HG03558 (cell line): ENCODE data around the gene RASGRF1.
"Not testable (repeated sequence)": the region's sequence is repeated elsewhere in the genome, so short reads cannot be mapped to it uniquely, and the experiment has no call there.

Source experiments
- ATAC-seq: cut with Tn5 transposase; IDR thresholded peaks from one replicate; pipeline ENCODE4 v1.9.1; 2021; ENCODE audit warnings: moderate number of reproducible peaks; ENCODE audit not compliant: unreplicated experiment; ENCODE audit errors: extremely low read depth

The RASGRF1 gene

DNA sequence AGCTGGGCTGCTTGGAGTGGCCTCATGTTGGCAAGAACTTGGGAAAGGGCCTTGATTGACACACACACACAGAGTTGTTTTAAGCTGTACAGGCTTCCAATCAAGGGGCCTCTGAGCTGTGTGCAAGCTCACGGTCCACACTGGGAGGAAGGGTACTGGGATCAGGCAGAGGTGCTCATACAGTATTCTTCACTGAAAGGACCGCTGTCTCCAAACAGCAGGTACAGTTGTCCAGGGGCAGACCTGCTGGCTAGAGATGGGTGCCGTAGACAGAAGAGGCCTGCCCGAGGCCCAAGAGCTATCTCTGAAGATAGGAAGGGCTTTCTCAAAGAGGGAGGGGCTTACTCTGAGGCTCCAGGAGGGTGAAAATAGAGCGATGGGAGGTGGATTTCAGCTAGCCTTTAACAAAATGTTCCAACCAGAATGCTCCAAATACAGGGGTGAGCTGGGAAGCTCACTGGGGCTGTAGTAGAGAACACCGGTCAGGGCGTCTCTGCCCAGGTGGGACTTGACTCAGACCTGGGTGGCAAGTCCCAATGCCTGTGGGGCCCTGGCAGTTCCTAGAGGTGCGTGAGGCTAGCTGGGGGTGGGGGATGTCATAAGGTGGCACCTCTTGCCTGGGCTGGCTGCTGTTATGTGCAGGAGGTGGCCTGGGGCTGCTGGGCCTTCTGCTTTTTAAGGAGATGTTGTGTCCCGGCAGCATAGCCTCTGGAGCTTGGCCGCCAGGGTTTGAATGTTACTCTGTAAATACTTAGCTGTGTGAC, 42.7 kb downstream of the RASGRF1 start:
- no peak for ATAC-seq

DNA sequence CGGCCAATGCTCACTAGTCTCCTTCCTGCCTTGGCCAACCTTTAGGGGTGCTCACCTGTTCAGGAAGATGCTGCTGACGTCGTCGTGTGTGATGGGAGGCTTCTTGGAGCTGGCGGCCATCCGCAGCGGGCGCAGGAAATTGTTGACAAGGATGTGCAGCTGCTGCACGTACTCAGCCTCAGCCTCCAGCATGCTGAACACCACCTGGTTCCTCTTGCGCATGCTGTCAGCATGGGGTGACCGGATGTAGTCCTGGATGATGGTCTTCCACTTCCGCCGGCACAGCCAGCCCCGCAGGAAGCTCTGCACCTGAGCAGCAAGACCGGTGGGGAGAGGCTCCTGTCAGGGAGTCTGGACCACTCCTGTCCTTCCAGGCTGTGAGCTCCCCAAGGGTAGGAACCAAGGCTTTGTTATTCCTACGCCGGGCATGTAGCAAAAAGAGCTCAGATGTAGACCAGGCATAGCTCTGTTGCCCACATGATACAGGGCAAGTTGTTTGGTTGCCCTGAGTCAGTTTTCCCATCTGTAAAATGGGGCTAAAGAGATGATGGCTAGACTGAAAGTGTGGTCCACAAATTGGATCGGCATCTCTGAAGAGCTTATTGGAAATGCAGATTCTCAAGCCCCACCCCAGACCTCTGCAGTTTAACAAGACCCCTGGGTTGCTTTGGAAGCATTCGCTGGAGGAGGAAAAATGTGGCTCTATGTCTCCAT, 43.7 kb downstream of the RASGRF1 start:
- no peak for ATAC-seq

DNA sequence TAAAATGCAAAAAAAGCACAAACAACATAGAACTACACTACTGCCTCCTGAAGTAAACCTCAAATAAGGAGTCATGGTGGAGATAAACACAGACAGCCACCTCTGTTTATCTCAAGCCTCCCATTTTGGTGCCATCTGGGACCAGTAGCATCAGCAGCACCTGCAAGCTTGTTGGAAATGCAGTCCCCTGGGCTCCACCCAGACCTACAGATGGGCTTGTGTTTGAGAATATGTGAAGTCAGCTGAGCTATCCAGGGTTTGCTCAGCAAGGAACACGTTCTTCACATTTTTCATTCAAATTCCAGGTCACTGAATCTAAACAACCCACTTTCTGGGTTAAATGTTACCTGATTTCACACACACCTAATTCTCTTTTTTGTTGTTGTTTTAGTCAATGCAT, 45.5 kb downstream of the RASGRF1 start:
- no peak for ATAC-seq

DNA sequence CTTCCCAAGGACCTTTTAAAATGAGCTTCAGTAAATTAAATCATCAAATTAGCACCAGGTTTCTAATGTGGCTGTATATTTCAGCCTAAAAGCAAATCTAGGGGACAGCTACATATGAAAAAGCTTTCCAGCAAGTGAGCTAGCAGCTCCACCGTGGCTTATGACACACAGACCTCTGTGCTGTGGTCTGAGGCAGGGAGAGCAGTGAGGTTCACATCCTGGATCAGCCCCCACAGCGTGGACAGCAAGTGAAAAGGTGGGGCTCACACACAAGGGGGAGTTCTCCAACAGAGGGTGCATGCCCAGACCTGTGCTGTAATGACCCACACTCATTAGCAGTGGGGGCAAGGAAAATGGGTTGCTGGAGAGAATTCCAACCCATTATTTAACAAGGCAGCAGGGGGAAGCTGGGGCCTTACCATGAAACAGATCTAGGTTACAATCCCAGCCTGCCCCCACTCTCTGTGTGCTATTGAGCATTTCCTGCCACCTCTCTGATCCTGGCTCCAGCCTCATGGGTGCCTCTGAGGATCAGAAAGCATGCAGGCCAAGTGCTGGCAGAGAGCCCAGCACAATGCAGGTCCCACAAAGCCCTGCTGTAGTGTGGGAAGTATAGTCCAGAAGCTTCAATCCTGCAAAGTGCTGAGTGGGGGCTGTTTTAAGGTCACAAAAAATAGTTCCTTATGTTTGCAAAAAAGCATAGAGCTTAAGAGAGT, 48.2 kb downstream of the RASGRF1 start:
- ATAC-seq, result no peak

DNA sequence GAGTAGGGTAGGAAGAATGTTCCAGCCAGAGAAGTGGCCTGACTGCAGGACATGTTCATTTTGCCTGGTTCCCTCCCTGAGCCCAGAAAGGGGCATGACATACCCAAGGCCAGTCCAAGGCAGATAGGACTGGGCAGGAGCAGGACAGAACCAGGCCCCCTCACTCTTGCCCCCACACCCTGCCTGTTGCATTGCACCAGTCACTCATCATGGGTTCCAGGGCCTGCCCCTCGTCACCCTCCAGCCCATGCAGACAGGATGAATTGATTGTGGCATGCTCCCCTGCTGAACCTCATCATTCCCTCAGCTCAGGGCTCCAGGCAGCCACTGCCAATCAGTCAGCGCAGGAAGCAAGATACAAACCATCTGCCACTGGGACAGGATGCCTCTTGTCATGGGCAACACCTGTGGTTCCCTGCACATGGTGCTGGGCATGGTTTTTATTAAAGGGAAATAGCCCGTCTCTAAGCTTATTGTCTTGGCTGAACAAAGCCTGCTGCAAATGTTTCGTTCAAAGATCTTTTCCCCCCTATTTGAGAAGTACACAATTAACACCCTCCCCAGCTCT, 48.9 kb downstream of the RASGRF1 start:
- no peak for ATAC-seq

DNA sequence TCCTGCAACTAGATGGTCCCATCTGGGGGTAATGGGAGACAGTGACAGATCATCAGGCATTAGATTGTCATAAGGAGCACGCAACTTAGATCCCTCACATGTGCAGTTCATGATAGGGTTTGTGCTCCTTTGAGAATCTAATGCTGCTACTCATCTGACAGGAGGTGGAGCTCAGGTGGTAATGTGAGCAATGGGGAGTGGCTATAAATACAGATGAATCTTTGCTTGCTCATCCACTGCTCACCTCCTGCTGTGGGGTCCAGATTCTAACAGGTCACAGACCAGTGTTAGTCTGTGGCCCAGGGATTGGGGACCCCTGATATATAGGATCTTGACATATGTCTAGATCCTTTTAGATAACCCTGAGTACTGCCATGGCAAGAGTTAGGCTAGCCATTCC, 52.7 kb downstream of the RASGRF1 start:
- ATAC-seq, result no peak

DNA sequence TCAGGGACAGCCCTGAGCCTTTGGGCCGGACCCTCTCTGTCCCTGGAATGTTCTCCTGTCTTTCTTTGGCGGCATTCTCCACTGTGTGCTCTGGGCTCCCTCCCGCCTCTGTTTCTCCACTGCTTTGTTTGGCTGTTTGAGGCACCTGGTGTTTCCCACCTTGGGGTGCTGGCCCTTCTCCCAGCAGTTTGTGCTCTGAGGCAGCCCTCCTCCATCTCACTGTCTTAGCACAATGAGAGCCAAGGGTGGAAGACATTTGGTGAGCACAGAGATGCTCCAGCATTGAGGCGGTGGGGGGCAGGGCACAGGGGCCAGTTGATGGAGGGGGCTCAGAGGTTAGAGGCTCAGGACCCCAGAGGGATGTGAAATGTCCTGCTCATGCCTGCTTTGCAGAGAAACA, 54.3 kb downstream of the RASGRF1 start:
- no peak for ATAC-seq

DNA sequence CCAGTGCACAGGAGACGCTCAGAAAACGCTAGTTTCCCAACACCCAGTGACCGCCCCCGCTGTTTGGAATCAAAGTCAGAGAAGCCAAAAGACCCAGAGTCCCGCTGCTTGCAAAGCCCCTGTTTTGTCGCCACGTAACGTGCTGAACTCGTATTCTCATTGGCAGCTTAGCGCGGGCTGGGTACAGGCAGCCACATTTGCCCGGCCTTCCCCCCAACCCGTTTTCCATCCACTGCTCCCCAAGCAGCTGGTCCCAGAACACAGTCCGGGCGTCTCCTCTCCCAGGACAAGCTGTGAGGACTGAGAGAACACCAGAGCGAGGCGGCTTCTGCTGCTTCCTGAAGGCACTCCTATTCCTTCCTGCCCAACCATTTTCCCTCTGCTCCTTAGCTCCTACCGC, 54.8 kb downstream of the RASGRF1 start:
- ATAC-seq, result no peak

DNA sequence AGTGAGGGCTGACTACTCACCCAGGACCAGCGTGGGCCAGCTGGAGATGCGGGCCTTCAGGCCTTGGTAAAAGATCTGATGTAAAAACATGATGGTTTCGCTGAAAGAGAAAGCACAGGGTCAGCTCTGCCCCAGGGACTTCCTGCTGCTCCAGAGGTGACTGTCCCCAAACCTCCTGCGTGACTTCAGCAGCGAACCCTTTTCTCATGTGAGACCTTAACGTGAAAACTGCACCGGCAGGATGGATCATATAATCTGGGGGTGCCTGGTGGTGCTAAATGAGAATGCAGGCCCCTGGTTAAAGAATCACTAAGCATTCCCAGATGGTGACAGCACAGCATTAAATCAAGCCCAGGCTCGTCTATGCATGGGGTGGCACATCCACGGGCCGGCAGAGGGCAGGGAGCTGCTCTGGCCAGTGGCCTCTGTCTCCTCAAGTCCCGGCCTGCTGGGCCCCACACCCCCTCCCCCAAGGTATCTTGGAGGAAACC, 55.4 kb downstream of the RASGRF1 start:
- peak; percentile 73 for ATAC-seq

DNA sequence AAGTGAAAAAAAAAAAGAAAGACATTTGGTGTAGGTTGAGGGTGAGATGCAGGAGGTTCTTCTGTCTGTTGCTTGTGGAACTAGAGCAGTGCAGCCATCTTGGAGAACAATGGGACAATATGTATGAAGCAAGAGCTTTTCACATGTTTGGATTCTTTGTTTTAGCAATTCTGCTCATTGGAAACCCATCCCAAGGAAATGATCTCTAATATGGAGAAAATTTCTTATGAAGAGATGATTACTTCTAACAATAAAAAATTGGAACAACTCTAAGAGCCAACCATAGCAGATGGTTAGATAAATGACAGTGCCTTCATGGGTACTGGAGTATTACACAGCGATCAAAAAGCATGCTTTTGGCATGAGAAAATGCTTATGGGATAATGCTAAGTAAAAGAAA, 56.3 kb downstream of the RASGRF1 start:
- ATAC-seq, result no peak

DNA sequence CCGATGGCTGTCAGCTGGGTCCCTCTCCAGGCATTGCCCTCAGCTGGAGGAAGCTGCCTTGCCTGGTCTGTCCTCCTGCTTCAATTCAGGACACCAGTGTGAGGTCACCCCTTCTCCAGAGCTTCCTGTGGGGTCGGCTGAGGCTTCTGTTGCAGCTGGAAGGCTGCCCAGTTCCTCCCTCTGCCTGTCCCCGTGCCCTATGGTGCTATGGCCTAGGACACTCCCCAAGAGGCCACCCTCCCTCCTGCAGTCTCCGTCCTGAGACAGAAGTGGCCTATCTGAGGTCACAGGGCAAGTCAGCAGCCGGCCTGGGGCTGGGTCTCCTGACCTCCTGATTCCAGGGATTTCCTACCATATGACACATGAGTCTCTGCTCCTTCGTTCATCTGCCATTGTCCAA, 57.9 kb downstream of the RASGRF1 start:
- no peak for ATAC-seq

DNA sequence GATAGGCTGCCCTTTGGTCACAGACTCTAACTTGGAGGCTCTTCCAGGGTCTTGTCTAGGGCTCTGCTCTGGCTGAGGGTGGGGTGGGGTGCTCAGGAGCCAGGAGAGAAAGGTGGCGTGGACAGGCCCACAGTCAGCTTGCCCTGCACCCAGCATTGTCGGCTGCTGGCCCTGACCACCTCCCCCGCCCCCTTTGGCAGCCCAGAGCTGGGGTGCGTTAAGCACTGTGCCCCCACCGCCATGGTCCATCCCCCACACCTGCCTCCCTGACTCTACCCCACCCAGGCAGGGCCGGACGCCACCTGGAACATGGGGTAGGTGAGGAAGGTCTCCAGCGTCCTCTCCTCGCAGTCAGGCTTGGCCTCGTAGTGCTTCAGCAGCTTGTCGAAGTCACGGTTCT, 58.8 kb downstream of the RASGRF1 start:
- no peak for ATAC-seq

DNA sequence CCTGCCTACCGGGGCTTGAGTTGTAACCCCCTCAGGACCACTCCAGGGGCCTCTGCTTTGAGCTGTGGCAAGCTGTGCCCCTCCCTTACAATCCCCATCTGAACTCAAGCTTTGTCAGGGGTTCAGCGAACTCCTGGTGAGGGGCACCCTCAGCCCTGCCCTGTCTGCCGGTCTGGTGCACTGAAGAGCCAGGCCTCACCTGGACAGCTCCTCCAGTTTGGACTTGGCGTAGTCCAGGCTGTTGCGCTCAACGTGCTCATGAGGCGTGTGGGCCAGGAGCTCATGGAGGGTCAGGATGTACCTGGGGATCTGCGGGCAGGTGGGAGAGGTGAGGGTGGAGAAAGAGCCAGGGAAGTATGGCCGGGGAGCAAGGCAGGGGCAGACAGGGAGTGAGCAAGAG, 59.4 kb downstream of the RASGRF1 start:
- ATAC-seq, result no peak

DNA sequence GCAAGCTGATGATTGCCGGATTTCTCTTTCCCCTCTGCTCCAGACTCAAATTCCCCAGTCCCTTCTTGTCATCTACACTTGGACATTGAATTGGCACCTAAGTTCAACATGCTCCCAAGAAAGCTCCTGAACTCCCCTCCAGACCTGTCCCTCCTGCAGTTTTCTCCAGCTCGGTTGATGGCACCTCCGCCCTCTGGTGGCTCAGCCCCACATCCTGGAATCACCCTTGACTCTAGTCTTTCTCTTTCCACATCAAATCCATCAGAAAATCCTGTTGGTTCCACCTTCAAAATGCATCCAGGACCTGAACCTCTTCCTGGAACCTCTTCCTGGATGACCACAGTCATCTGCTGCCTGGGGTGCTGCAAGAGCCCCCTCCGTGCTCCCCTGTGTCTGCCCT, 60.1 kb downstream of the RASGRF1 start:
- no peak for ATAC-seq

DNA sequence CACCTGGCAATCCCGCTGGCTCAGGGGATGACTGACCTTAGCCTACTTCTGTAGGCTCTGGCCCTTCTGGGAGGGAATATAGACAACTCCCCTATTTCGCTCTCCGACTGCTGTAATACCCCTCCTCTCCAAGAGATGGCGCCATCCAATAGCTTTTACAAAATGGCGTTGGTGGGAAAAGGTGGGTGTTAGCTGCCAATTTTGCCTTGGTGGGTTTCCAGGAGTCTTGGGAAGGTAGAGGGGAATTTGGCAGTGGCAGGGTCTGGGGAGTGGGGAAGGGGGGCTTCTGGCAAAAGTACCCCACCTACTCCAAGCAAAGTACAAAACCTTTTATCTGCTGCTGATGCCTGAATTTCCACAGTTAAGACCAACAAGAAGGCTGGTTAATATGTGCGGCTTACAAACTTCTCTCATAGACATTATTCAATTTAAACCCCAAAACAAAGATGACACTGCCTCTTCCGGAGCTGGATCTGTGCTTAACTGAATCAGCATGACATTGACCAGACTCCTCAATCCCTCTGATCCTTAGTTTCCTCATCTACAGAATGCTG, 62.1 kb downstream of the RASGRF1 start:
- ATAC-seq, result no peak

DNA sequence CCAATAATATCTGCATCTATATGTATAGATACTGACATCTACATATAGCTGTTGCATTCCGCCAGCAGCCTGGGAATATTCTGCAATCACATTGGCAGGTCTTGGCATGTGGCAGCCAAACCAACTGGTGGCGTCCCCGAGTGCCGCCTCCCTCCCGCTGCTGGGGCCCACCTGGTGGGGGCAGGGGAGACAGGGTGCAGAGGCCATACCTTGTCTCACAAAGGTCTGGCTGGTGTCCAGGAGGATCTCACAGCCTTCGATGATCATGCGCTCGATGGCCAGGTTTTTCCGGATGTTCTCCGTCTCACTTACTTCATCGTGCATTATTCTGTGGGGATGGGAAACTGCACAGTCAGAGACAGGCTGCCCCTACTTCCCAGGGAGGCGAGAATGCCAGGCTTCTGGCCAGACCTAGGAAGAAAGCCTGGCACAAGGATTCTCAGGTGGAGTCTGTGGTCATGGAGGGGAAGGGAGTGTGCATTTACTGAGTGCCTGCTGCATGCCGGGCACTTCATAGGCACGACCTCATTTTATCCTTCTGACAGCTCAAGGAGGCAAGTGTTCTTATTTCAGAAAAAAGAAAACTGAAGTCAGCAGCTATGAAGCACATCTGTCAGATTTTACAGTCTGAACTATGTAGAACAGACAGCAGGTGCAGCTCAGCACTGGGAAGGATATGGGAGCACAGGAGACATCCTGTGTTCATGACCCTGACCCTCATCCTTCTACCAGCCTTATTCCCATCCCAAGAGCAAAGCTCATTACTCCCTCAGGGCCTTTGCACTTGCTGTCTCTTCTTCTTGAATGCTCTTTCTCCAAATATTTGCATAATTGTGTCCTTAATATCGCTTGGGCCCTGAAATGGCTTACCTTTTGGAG, 62.8 kb downstream of the RASGRF1 start:
- ATAC-seq, result no peak

DNA sequence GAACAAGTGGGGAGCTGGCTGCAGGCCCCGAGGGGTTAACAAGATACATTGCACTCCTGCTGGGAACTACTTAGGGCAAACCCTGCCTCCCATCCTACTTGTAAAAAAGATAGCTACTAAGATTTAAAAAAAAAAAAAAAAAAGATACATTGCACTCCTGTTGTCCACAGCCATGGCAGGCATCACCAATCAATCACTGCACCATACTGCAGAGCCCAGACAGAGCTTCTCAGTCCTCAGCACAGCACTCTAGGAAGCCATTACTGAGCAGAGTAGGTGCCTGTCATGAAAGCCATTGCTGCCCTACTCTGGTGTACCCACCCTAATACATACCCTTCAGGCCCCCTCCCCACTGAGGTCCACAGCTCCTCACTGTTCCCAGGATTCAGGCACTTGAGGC, 64.8 kb downstream of the RASGRF1 start:
- no peak for ATAC-seq

DNA sequence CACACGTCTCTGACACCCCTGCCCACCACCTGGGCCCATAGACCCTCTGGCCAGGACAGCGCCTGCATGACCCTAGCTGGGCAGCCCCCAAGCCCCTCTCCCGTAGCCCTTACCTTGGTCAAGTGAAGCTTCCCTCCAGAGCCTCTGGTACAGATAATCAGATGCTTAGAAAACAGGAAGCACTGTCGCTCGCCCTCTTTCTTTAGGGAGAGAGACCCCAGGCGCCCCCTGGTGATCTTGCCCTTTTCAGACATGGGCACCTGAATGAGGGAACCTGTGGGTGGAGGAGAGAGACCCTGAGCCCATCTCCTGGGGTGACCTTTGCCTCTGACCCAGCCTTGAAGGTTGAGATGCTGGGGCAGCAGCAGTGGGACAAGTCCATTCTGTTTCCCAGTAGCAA, 65.4 kb downstream of the RASGRF1 start:
- ATAC-seq, result no peak

DNA sequence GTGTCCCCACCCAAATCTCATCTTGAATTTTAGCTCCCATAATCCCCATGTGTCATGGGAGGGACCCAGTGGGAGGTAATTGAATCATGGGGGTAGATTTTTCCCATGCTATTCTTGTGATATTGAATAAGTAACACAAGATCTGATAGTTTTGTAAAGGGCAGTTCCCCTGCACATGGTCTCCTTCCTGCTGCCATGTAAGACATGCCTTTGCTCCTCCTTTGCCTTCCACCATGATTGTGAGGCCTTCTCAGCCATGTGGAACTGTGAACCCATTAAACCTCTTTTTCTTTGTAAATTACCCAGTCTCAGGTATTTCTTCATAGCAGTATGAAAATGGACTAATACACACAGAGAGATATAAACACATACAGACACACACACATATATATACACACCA, 66.1 kb downstream of the RASGRF1 start:
- ATAC-seq, result not testable (repeated sequence)

DNA sequence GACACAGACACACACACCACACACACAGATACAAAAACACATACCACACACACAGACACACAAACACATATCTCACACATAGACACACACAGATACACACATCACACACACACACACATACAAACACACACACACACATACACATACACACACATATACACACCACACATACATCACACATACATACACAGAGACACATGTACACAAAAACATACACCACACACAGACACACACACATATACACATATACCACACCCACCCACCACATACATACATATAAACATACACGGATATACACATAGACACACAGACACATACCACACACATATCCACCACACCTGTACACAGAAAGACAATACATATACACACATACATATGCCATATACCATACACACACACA, 66.7 kb downstream of the RASGRF1 start:
- ATAC-seq, result no peak
